Loucy (cell line): ENCODE data around the gene OCEL1.
"Not testable (repeated sequence)": the region's sequence is repeated elsewhere in the genome, so short reads cannot be mapped to it uniquely, and the experiment has no call there.

ENCODE experiments used
- H2AFZ ChIP-seq: fragments of 200-600 bp; sonication (generic); 2 replicates; pipeline ENCODE4 v1.6.0; 2016; ENCODE audit warnings: antibody characterized with exemption, mild to moderate bottlenecking, low read length, moderate library complexity
- H3F3A ChIP-seq: fragments of 200-600 bp; 2 replicates; pipeline ENCODE4 v1.6.0; 2016; ENCODE audit warnings: antibody characterized with exemption, low read depth, mild to moderate bottlenecking
- H3K27me3 ChIP-seq: fragments of 200-600 bp; sonication (generic); 2 replicates; pipeline ENCODE4 v1.6.1; 2014; ENCODE audit warnings: low read length, mild to moderate bottlenecking; ENCODE audit not compliant: insufficient read depth, poor library complexity, severe bottlenecking
- H3K36me3 ChIP-seq: fragments of 200-600 bp; sonication (generic); 2 replicates; pipeline ENCODE4 v1.6.1; 2016; ENCODE audit warnings: low read length; ENCODE audit not compliant: insufficient read depth
- H3K4me1 ChIP-seq: fragments of 200-600 bp; sonication (generic); 2 replicates; pipeline ENCODE4 v1.5.1; 2014; ENCODE audit warnings: low read length, mild to moderate bottlenecking; ENCODE audit not compliant: insufficient read depth, poor library complexity, severe bottlenecking
- H3K4me2 ChIP-seq: fragments of 200-600 bp; sonication (generic); 2 replicates; pipeline ENCODE4 v1.6.0; 2014; ENCODE audit warnings: antibody characterized with exemption, low read length, low read depth, mild to moderate bottlenecking; ENCODE audit not compliant: poor library complexity, severe bottlenecking
- H3K4me3 ChIP-seq: fragments of 200-600 bp; sonication (generic); 2 replicates; pipeline ENCODE4 v1.5.1; 2014; ENCODE audit warnings: low read length, mild to moderate bottlenecking, mixed read lengths; ENCODE audit not compliant: poor library complexity, severe bottlenecking
- H3K79me2 ChIP-seq: fragments of 200-600 bp; sonication (generic); 2 replicates; pipeline ENCODE4 v1.6.1; 2014; ENCODE audit warnings: low read length; ENCODE audit not compliant: insufficient read depth
- H3K9ac ChIP-seq: fragments of 200-600 bp; sonication (generic); 2 replicates; pipeline ENCODE4 v1.6.0; 2014; ENCODE audit warnings: mild to moderate bottlenecking, low read depth, low read length, moderate library complexity; ENCODE audit not compliant: poor library complexity, severe bottlenecking
- H3K9me2 ChIP-seq: fragments of 200-600 bp; sonication (generic); replicated peaks from 2 replicates; pipeline ENCODE4 v1.6.1; 2016; ENCODE audit warnings: low read depth, low read length, mixed read lengths
- H3K9me3 ChIP-seq: fragments of 200-600 bp; sonication (generic); 2 replicates; pipeline ENCODE4 v1.6.1; 2014; ENCODE audit warnings: mild to moderate bottlenecking, antibody characterized with exemption, low read length, low read depth; ENCODE audit not compliant: insufficient read depth
- H4K20me1 ChIP-seq: fragments of 200-600 bp; sonication (generic); 2 replicates; pipeline ENCODE4 v1.6.0; 2014; ENCODE audit warnings: antibody characterized with exemption, low read length, mild to moderate bottlenecking; ENCODE audit not compliant: insufficient read depth, poor library complexity, severe bottlenecking
- CTCF ChIP-seq: fragments of 200-600 bp; sonication (generic); conservative IDR thresholded peaks from 2 replicates; pipeline ENCODE4 v1.5.1; 2014; ENCODE audit warnings: mild to moderate bottlenecking, antibody characterized with exemption, low read length
- EZH2phosphoT487 ChIP-seq: fragments of 200-600 bp; IDR thresholded peaks from 2 replicates; pipeline ENCODE4 v1.6.1; 2018; ENCODE audit warnings: antibody characterized with exemption, mild to moderate bottlenecking, moderate library complexity, borderline replicate concordance

Gene OCEL1

GRCh38 chr19:17185590-17185989 is 40.4 kb upstream of the OCEL1 start:
- Histone ChIP-seq H3K36me3 (peaks cover 40% of the 10 kb centered on the region; the same call in 1 of the 2 replicates), H3K4me3 (no peak overlapping the region), H3F3A (no peaks in the 10 kb centered on the region), H3K27me3 (no peaks in the 10 kb centered on the region), H3K4me1 (peaks cover 19% of the 10 kb centered on the region), H3K79me2 (no peaks in the 10 kb centered on the region), H4K20me1 (no peaks in the 10 kb centered on the region), H3K9ac (no peak overlapping the region), H3K4me2 (no peak overlapping the region), H2AFZ (no peak overlapping the region), H3K9me3 (no peaks in the 10 kb centered on the region), H3K9me2 (no peaks in the 10 kb centered on the region)
- no peak for TF ChIP-seq CTCF
- TF ChIP-seq EZH2phosphoT487 = no peak

- peaks cover 64% of the 10 kb centered on the region; the same call in 1 of the 2 replicates for H3K36me3 ChIP-seq
- not testable (repeated sequence) for H3K4me1 ChIP-seq, H3K4me3 ChIP-seq
Measured at GRCh38 chr19:17191736-17192135, 34.3 kb upstream of the OCEL1 start.

GRCh38 chr19:17192751-17193150 is 33.3 kb upstream of the OCEL1 start:
- Histone ChIP-seq H3K4me3 (no peak overlapping the region), H3K27me3 (no peaks in the 10 kb centered on the region), H2AFZ (no peak overlapping the region), H3K4me2 (no peak overlapping the region), H4K20me1 (no peaks in the 10 kb centered on the region), H3K9ac (no peak overlapping the region), H3F3A (no peaks in the 10 kb centered on the region), H3K36me3 (peaks cover 59% of the 10 kb centered on the region; the same call in 1 of the 2 replicates), H3K4me1 (no peaks in the 10 kb centered on the region), H3K79me2 (no peaks in the 10 kb centered on the region), H3K9me2 (no peaks in the 10 kb centered on the region), H3K9me3 (no peaks in the 10 kb centered on the region)
- no peak for TF ChIP-seq CTCF
- no peak for TF ChIP-seq EZH2phosphoT487

More at GRCh38 chr19:17191736-17192135, 34.3 kb upstream of the OCEL1 start:
- not testable (repeated sequence) for H3K9me2 ChIP-seq, H3F3A ChIP-seq, H3K9me3 ChIP-seq, H3K27me3 ChIP-seq, H2AFZ ChIP-seq, H4K20me1 ChIP-seq, H3K4me2 ChIP-seq, H3K9ac ChIP-seq, H3K79me2 ChIP-seq

- Histone ChIP-seq H3F3A (no peaks in the 10 kb centered on the region), H3K27me3 (no peaks in the 10 kb centered on the region), H3K9ac (no peak overlapping the region), H3K36me3 (peaks cover 59% of the 10 kb centered on the region; the same call in 1 of the 2 replicates), H4K20me1 (no peaks in the 10 kb centered on the region), H3K79me2 (no peaks in the 10 kb centered on the region), H3K9me3 (no peaks in the 10 kb centered on the region), H3K9me2 (no peaks in the 10 kb centered on the region), H3K4me1 (no peaks in the 10 kb centered on the region), H3K4me3 (no peak overlapping the region), H2AFZ (no peak overlapping the region), H3K4me2 (no peak overlapping the region)
- TF ChIP-seq EZH2phosphoT487 (no peak), CTCF (no peak)
Measured at GRCh38 chr19:17194608-17195007, 31.4 kb upstream of the OCEL1 start.
